Stimulated activated CD4-positive, alpha-beta T cell treated with anti-CD3 and anti-CD28 coated beads, Interleukin-15, amount 100 ng/mL, for 24 hours (primary cell): ENCODE measurements around the gene ZNF740.
"Not testable (repeated sequence)": the region's sequence is repeated elsewhere in the genome, so short reads cannot be mapped to it uniquely, and the experiment has no call there.

Experiments
- DNase-seq: peaks from one replicate; pipeline ENCODE4 v3.0.0-alpha.2; 2020

ZNF740 gene

GRCh38 chr12:53196486-53196885 is 16.0 kb downstream of the ZNF740 start:
- DNase-seq = no peak

GRCh38 chr12:53197011-53197640 is 16.6 kb downstream of the ZNF740 start:
- DNase-seq = no peak

GRCh38 chr12:53198486-53199110 is 18.1 kb downstream of the ZNF740 start:
- DNase-seq = no peak

GRCh38 chr12:53199700-53200099 is 19.2 kb downstream of the ZNF740 start:
- no peak for DNase-seq

- DNase-seq = no peak
Measured at GRCh38 chr12:53200107-53200457, 19.6 kb downstream of the ZNF740 start.

- peak; percentile 56 for DNase-seq
Measured at GRCh38 chr12:53200458-53201176, 20.1 kb downstream of the ZNF740 start.

GRCh38 chr12:53201177-53201541 is 20.6 kb downstream of the ZNF740 start:
- DNase-seq = no peak

- no peak for DNase-seq
Measured at GRCh38 chr12:53201639-53202038, 21.1 kb downstream of the ZNF740 start.

- not testable (repeated sequence) for DNase-seq
Measured at GRCh38 chr12:53202316-53202715, 21.8 kb downstream of the ZNF740 start.

GRCh38 chr12:53204351-53204750 is 23.8 kb downstream of the ZNF740 start:
- no peak for DNase-seq

GRCh38 chr12:53205747-53206419 is 25.4 kb downstream of the ZNF740 start:
- DNase-seq = peak; percentile 87

GRCh38 chr12:53207042-53207441 is 26.5 kb downstream of the ZNF740 start, which contains the start of gene ITGB7:
TSS of gene ITGB7 (minus strand) at chr12:53207251. CDS start at chr12:53200443, 6,808 bp downstream.
- peak; percentile 73 for DNase-seq

GRCh38 chr12:53208435-53208834 is 27.9 kb downstream of the ZNF740 start:
- DNase-seq = no peak

- peak; percentile 44 for DNase-seq
Measured at GRCh38 chr12:53208877-53209463, 28.4 kb downstream of the ZNF740 start.

GRCh38 chr12:53210843-53211242 is 30.3 kb downstream of the ZNF740 start:
- no peak for DNase-seq

- DNase-seq = no peak
Measured at GRCh38 chr12:53211476-53212381, 31.2 kb downstream of the ZNF740 start.

GRCh38 chr12:53212931-53213330 is 32.4 kb downstream of the ZNF740 start:
- DNase-seq = no peak

GRCh38 chr12:53213348-53213747 is 32.8 kb downstream of the ZNF740 start:
- DNase-seq = peak; percentile 91

- DNase-seq = no peak
Measured at GRCh38 chr12:53214221-53214620, 33.7 kb downstream of the ZNF740 start.

- no peak for DNase-seq
Measured at GRCh38 chr12:53214687-53215455, 34.3 kb downstream of the ZNF740 start.

- no peak for DNase-seq
Measured at GRCh38 chr12:53215497-53215896, 35.0 kb downstream of the ZNF740 start.
